T-helper 17 cell (primary cell): Measurements from ENCODE around the gene ELP5. TPM values are rescaled to one million over a fixed set of nuclear protein-coding genes. Genes with fewer than 3 reads are reported as not detected.

Source experiments
- ATAC-seq: fragments of 150-1000 bp; cut with Tn5 transposase; 2 replicates; pipeline ENCODE4 v1.10.0; 2021; ENCODE audit warnings: mild to moderate bottlenecking, moderate library complexity
- DNase-seq, 3 donors: peaks; one replicate each; pipeline versions ENCODE4 v3.0.0 to v3.0.0-alpha.2; 2020 to 2021
- H3K9me3 ChIP-seq: one replicate; pipeline ENCODE4 v1.7.0; 2013; ENCODE audit warnings: low read length, mild to moderate bottlenecking; ENCODE audit not compliant: control insufficient read depth, poor library complexity, severe bottlenecking
- H3K27ac Mint-ChIP-seq: one replicate; pipeline ENCODE4 v1.8.0; 2022; ENCODE audit warnings: mild to moderate bottlenecking, moderate library complexity, mixed read lengths
- H3K27me3 Mint-ChIP-seq: one replicate; pipeline ENCODE4 v1.8.0; 2022; ENCODE audit warnings: mixed read lengths
- H3K36me3 Mint-ChIP-seq: one replicate; pipeline ENCODE4 v1.8.0; 2022; ENCODE audit warnings: low read depth, mixed read lengths
- H3K4me1 Mint-ChIP-seq: one replicate; pipeline ENCODE4 v1.8.0; 2022; ENCODE audit warnings: mild to moderate bottlenecking, mixed read lengths
- H3K4me3 Mint-ChIP-seq: one replicate; pipeline ENCODE4 v1.8.0; 2022; ENCODE audit warnings: mild to moderate bottlenecking, moderate library complexity, mixed read lengths
- total RNA-seq, 4 donors: library from RNA in 2 of 4; stranded (reverse) in 2 of 4; gene quantifications; one replicate each; pipeline ENCODE4 v1.2.3 and lab custom pipeline; 2022 to 2026

The ELP5 gene, protein sequence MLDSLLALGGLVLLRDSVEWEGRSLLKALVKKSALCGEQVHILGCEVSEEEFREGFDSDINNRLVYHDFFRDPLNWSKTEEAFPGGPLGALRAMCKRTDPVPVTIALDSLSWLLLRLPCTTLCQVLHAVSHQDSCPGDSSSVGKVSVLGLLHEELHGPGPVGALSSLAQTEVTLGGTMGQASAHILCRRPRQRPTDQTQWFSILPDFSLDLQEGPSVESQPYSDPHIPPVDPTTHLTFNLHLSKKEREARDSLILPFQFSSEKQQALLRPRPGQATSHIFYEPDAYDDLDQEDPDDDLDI
- total RNA-seq (10 to 100 TPM; 43.0 to 51.0 TPM), total RNA-seq (lab: John Stamatoyannopoulos, UW) (27.9 to 31.2 reads per million in 2 donors)

DNA sequence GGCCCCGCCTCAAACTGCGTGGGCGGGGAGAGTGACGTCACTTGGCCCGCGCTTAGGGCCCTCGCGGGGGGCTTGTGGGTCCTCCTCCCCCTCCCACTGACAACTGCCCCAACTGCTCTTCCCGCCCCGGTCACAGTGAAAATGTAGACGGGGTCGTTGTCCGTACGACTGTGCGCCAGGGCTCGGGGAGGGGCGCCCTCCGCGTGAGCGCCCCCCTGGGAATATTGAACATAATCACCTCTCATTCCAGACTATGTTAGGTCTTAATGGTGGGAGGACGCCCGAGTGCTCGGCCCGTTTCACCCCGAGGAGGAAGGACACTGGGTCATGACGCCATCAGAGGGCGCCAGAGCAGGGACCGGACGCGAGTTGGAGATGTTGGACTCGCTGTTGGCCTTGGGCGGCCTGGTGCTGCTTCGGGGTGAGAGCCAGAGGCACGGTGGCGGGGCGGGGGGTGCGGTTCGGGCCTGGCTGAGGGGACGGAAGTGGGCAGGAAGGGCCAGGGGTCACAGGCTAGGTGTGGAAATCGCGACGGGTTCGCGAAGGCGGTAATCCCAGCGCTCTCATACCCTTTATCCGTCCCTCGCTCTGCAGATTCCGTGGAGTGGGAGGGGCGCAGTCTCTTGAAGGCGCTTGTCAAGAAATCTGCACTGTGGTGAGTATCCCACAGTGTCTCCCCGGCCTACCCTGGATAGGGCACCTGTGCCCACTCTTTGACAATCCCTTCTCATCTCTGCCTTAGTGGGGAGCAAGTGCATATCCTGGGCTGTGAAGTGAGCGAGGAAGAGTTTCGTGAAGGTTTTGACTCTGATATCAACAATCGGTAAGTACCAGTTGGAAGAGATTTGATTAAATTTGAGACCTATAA, at the start of gene ELP5:
Gene ELP5, plus strand, starts transcription at position 40 of the 868 bp plus-strand sequence. Its CDS starts 336 bp downstream, at position 376.
- Mint-ChIP-seq H3K36me3 (peaks cover 12% of the 10 kb centered on the region), H3K4me1 (peaks cover 33% of the 10 kb centered on the region), H3K27me3 (no peaks in the 10 kb centered on the region), H3K27ac (peak within 1 kb of the TSS; percentile 98), H3K4me3 (peak within 1 kb of the TSS; percentile 95)
- ATAC-seq (peak; percentile 59), DNase-seq (peak; percentile 73 to 76 (median 75))
- H3K9me3 ChIP-seq: no peaks in the 10 kb centered on the region

DNA sequence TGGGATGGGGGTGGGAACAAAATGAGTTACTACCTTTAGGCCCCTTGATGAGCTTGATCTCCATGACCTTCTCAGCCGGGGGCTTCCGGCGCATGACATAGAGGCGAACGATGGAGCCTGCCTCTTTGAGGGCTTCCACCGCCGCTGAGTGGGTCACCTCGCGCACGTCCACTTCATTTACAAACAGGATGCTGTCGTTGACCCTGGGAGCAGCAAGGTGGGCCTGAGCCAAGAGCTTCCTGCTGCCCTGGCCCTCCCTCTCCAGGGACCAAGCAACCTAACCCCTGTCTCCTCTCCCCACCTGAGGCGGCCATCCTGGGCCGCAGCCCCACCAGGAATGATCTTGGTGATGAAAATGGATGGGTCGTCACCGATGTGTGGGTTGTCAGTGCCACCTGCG, 48.6 kb upstream of the ELP5 start:
- H3K27ac Mint-ChIP-seq: peak overlapping the region; percentile 100
- H3K36me3 Mint-ChIP-seq: no peaks in the 10 kb centered on the region
- peak overlapping the region; percentile 67 for H3K4me3 Mint-ChIP-seq
- DNase-seq: no peak
- ATAC-seq: no peak
- H3K9me3 ChIP-seq: no peaks in the 10 kb centered on the region
- no peaks in the 10 kb centered on the region for H3K27me3 Mint-ChIP-seq
- peaks cover 38% of the 10 kb centered on the region for H3K4me1 Mint-ChIP-seq

DNA sequence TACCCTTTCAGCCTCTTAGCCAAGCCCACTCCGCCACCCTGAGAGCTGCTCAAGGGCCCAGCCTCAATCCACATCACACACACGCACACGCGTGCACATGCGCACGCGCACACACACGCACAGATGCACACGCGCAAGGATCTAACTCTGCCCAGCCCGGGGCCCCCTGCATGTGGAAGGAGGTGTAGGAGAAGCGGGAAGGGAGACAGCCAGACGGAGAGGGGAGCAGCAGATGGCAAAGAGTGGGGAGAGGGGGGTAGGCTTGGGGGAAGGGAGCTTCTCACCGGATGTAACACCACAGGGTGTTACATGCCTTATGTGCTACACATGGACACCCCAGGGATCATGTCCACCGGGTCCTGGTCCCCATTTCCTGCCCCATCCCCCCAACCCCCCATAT, 47.7 kb upstream of the ELP5 start:
- H3K9me3 ChIP-seq: no peaks in the 10 kb centered on the region
- Mint-ChIP-seq H3K27ac (peak overlapping the region; percentile 100), H3K4me3 (peak overlapping the region; percentile 90), H3K4me1 (peaks cover 39% of the 10 kb centered on the region), H3K27me3 (no peaks in the 10 kb centered on the region), H3K36me3 (no peaks in the 10 kb centered on the region)
- DNase-seq (no peak), ATAC-seq (peak; percentile 1)

DNA sequence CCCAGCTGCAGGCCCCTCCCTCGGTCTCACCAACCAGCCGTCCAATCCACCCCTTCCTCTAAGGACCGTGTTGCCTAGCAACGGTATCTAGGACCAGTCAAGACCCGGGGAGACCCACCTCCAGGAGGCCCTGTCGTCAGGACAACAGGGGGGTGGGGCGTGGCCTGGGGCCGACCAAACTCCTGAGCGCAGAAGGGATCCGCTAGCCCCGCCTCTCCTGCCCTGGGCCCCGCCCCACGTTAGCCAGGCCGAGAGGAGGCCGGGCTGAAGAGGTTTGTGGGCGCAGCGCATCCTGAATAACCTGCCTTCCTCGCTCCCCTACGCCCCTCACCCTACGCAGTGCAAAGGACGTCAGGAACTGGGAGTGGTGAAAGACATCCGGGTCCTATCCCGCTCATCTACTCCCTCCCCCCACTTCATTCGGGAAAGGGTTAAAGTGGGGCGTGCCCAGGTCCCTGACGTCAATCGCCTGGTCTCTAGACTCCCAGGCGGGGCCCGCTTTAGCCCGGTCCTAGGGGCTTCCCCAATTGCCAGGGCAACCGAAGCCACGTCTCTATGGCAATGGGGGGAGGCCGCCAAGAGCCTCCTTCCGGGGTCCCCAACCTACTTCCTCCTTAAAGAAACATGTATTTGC, 47.1 kb upstream of the ELP5 start:
- Mint-ChIP-seq H3K27me3 (no peaks in the 10 kb centered on the region), H3K27ac (peak overlapping the region; percentile 100), H3K36me3 (no peaks in the 10 kb centered on the region), H3K4me3 (peak overlapping the region; percentile 90), H3K4me1 (peaks cover 40% of the 10 kb centered on the region)
- ATAC-seq: peak; percentile 84
- no peaks in the 10 kb centered on the region for H3K9me3 ChIP-seq
- peak; percentile 96 for DNase-seq

DNA sequence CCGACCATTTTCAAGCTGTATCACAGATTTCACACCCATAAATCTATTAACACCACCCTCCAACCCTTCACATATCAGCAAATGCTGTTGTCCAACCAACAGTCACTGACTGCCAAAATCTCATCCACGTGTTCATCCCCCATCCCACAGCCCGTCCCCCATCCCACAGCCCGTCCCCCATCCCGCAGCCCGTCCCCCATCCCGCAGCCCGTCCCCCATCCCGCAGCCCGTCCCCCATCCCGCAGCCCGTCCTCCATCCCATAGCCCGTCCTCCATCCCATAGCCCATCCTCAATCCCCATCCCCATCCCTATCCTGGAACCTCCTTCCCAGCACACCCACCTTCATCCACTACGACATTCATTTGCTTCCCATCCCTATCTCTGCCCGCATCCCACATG, 46.5 kb upstream of the ELP5 start:
- peak overlapping the region; percentile 90 for H3K4me3 Mint-ChIP-seq
- no peak for ATAC-seq
- peak overlapping the region; percentile 100 for H3K27ac Mint-ChIP-seq
- no peak for DNase-seq
- H3K4me1 Mint-ChIP-seq: peaks cover 44% of the 10 kb centered on the region
- H3K36me3 Mint-ChIP-seq: no peaks in the 10 kb centered on the region
- H3K9me3 ChIP-seq: no peaks in the 10 kb centered on the region
- no peaks in the 10 kb centered on the region for H3K27me3 Mint-ChIP-seq

DNA sequence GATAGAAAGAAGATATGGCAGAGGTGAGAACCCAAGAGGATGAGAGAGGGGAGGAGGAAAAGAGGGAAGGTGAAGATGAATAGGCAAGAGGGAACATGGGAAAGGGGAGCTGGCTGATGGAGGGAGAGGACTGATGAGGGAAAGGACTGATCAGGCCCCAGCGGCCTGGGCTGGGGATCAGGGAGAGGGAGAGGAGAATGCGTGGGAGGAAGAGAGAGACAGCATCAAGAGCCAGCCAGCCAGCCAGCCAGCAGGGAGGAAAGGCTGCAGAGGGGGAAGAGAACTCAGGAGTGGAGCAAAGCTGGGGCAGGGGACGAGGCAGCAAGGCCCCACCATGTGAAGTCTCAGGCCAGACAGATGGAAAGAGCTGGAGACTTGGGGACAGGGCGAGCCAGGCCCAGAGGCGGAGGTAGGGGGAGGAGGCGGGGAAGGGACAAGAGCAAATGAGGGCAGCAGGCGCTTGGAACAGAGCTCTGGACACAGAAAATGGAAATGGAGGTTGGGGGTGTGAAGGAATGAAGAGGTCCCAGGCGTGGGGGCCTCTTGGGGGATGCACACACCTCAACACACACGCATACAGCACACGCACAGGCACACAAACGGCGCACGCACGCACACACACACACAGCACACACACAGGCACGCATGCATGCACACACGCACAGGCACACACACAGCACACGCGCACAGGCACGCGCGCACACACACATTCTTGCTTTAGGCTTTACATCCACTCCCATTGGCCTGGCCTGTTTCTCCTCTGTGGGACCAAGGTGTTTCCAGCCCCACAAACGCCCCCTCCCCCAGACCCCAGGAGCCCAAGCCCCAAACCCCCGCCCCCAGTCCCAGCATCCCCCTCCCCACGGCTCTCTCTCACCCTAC, 44.7 kb upstream of the ELP5 start:
- peaks cover 50% of the 10 kb centered on the region for H3K4me1 Mint-ChIP-seq
- H3K36me3 Mint-ChIP-seq: no peaks in the 10 kb centered on the region
- no peak for ATAC-seq
- H3K4me3 Mint-ChIP-seq: no peak overlapping the region
- no peaks in the 10 kb centered on the region for H3K9me3 ChIP-seq
- no peak for DNase-seq
- peak overlapping the region; percentile 100 for H3K27ac Mint-ChIP-seq
- H3K27me3 Mint-ChIP-seq: peaks cover 6% of the 10 kb centered on the region

DNA sequence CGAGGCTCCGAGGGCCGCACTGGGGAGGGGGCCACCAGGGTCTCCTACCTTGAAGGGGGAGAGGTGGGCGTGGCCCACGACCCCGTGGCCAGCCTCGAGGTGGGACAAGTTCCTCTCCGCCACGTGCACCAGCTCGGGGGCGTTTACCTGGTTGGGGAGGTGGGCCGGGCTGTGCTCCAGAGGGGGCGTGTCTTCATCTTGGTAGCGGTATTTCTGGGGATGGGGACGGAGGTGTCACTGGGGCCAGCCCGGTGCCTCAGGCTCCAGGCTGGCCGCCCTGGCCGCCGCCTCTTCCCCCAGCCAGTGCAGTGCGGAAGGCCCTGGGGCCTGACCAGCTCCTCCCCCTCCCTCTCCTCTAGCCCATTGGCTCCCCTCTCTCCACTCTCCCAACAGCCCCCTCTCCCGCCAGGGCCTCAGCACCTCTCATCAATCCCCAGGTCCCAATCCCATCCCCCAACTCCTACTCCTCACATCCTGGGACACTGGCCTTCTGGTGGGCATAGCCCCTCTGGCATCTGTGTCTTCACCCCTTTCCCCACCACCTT, 43.9 kb upstream of the ELP5 start:
- no peak for ATAC-seq
- peaks cover 8% of the 10 kb centered on the region for H3K27me3 Mint-ChIP-seq
- no peaks in the 10 kb centered on the region for H3K36me3 Mint-ChIP-seq
- H3K9me3 ChIP-seq: no peaks in the 10 kb centered on the region
- peaks cover 50% of the 10 kb centered on the region for H3K4me1 Mint-ChIP-seq
- H3K27ac Mint-ChIP-seq: peak overlapping the region; percentile 100
- H3K4me3 Mint-ChIP-seq: no peak overlapping the region
- no peak for DNase-seq

DNA sequence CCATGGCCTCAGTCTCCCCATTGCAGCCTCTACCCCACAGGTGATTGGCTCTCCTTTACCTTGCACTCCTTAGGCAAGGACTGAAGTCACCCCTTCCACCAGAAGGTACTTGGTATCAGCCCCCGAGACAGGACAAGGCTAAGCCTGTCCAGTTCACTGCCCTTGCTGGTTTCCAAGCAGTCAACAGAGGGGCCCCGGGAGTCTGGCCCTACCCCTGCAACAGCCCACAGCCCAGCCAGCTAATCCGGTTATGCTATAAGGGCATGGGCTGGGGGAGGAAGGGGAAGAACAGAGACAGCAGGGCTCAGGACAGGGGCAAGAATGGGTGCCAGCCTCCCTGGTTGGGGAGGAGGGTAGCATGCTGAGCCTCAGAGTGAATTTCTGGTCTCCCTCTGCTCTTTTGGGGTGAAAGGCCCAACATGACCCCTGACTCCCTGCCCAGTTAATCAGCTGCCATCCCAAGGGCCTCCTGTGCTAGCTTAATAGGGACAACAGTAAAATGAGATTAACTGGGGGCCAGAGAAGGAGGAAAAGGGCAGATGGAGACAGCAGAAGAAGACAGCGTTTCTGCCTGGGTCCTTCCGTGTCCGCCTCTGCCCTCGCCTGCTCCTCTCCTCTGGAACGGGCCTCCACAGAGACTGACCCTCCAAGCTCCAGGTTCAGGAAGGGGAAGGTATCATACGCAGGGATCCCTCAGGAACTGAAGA, 43.1 kb upstream of the ELP5 start:
- peaks cover 54% of the 10 kb centered on the region for H3K4me1 Mint-ChIP-seq
- no peak for DNase-seq
- H3K36me3 Mint-ChIP-seq: no peaks in the 10 kb centered on the region
- peak overlapping the region; percentile 85 for H3K27ac Mint-ChIP-seq
- ATAC-seq: no peak
- H3K9me3 ChIP-seq: no peaks in the 10 kb centered on the region
- no peak overlapping the region for H3K4me3 Mint-ChIP-seq
- peaks cover 8% of the 10 kb centered on the region for H3K27me3 Mint-ChIP-seq

DNA sequence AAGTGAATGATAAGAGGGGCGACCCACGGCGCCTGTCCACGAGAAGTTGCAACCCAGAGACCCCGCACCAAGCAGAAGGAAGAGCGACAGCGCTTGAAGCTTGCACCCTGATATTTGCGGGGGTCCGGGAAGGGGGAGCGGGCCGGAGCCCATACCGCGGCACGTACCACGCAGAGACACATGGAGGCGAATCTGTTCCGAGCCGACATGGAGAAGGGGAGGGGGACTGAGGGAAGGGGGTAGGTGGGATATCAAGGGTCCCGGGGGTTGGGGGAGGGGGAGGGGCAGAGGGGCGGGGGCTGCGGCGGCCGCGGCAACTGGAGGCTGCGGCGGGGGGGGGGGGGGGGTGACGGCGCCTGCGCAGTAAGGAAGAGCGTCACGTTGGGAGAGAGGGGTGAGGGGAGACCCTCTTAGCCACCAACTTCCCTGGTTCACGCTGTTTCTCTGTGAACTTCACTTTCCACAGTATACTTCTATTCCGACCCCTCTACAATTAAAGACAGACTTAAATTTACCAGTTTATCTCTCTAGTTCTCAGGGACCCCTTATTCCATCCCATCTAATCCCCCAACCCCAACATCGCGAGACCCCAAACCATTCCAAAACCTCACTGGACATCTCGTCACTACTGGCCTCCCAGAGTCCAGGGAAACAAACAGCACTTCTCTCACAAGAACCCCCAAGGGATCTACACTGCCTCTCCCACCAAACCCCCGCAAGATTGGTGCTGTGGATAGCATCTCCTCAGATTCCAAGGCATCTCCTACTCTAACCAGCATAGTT, 40.3 kb upstream of the ELP5 start:
- Mint-ChIP-seq H3K4me3 (peak overlapping the region; percentile 7), H3K27ac (peak overlapping the region; percentile 89), H3K4me1 (peaks cover 48% of the 10 kb centered on the region), H3K27me3 (peaks cover 8% of the 10 kb centered on the region), H3K36me3 (no peaks in the 10 kb centered on the region)
- no peaks in the 10 kb centered on the region for H3K9me3 ChIP-seq
- ATAC-seq: no peak
- DNase-seq: no peak

DNA sequence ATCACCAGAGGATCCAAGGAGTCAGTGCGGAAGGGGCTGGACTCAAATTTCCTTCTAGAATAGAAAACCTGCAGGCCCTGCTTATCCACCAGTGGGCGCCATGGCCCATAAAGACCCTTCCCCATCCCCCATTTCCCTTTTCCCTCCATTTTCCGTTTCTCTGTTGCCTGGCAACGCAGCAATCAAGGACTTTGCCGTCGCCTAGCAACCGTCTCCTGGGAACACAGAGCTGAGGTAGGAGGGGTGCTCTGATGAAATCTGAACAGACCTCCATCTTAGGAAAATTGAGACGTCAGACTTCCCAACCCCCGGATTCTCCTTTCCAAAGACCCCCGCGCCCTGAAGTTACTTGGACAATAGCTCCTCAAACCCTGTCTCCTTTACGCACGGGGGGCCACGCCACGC, 38.1 kb upstream of the ELP5 start:
- DNase-seq: peak; percentile 54 to 70 (median 69)
- peak overlapping the region; percentile 93 for H3K4me3 Mint-ChIP-seq
- peaks cover 8% of the 10 kb centered on the region for H3K27me3 Mint-ChIP-seq
- peak overlapping the region; percentile 99 for H3K27ac Mint-ChIP-seq
- H3K9me3 ChIP-seq: no peaks in the 10 kb centered on the region
- H3K36me3 Mint-ChIP-seq: no peaks in the 10 kb centered on the region
- peaks cover 48% of the 10 kb centered on the region for H3K4me1 Mint-ChIP-seq
- peak; percentile 19 for ATAC-seq
